Cardiac muscle cell (in vitro differentiated cells and primary cell): Measurements from ENCODE around the gene SCD5. TPM values are rescaled to one million over a fixed set of nuclear protein-coding genes. Genes with fewer than 3 reads are reported as not detected.

Experiments
- DNase-seq, 2 donors: peaks; one replicate each; pipeline versions ENCODE4 v3.0.0 to v3.0.0-alpha.2; 2010 to 2017; ENCODE audit warnings: low read depth in 1 of 2, low spot score in 1 of 2
- H3K27ac ChIP-seq: fragments of 200-600 bp; sonication (generic); 2 replicates; pipeline ENCODE4 v1.5.1; 2016
- H3K27me3 ChIP-seq: fragments of 200-600 bp; sonication (generic); 2 replicates; pipeline ENCODE4 v1.6.0; 2016; ENCODE audit warnings: control low read depth
- H3K36me3 ChIP-seq: fragments of 200-600 bp; sonication (generic); 2 replicates; pipeline ENCODE4 v1.5.1; 2016; ENCODE audit warnings: control low read depth
- H3K4me1 ChIP-seq: fragments of 200-600 bp; sonication (generic); 2 replicates; pipeline ENCODE4 v1.8.1; 2017; ENCODE audit warnings: low read depth, mild to moderate bottlenecking, mixed run types
- H3K4me3 ChIP-seq: fragments of 200-600 bp; sonication (generic); 2 replicates; pipeline ENCODE4 v1.5.1; 2016; ENCODE audit warnings: mild to moderate bottlenecking
- H3K9me3 ChIP-seq: fragments of 200-600 bp; sonication (generic); 2 replicates; pipeline ENCODE4 v1.5.1; 2017; ENCODE audit warnings: low read depth, mild to moderate bottlenecking, control low read depth
- CTCF ChIP-seq: IDR thresholded peaks from 2 replicates; pipeline ENCODE4 v1.5.1; 2012; ENCODE audit warnings: low read depth, mild to moderate bottlenecking, low read length
- polyA plus RNA-seq: library from polyadenylated mRNA; unstranded; fragments of >200 nt; fragmentation: Nextera tagmentation; extraction: Ambion mirVana; gene quantifications from 2 replicates; pipeline ENCODE4 v1.2.1, GENCODE V29; 2016
- total RNA-seq: library from RNA; depleted of rRNA; stranded (reverse); fragments of >200 nt; gene quantifications from 2 replicates; pipeline ENCODE4 v1.2.3, GENCODE V29; 2016

Gene SCD5
- total and polyA plus RNA-seq, 2 experiments from 2014 or later = 3.7 to 4.7 TPM

DNA sequence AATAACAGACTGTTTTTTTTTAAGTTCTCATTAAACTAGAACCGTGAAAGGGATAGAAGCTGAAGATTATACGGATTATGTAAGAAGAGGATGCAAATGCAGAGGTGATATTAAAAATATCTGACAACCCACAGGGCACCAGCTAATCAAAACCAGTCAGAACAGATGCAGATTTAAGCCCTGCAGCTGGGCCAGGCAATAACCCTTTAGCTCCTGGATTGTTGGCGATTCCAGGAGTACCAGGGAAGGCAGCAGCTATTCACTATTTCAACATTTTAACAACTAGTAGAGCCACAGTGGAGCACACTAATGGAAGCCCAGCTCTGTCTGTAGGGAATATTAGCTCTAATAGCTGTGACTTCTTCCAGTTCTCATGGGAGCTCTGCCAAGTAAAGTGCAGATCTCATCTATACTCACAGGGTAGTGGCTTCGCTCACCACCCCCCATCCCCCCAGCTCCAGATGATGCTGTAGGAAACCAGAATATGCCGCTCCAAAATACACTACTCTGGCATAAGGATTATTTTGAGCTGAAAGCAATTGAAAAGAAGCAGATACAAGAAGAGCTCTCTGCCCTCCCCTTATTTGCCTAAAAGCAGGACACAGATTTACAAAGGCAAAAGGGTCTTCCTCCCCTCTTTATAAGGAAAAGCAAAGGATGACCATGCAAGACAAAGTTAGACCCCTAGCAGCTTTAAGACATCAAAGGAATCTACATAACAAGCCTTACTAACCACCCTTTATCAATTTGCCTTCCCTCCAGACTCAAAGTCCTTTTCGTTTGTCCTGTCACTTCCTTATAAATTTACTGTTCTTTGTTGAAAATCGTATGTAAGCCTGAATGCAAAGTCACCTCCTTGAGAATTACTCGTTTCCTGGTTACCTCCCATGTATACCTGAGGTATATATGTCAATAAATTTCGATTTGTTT is 13.7 kb downstream of the SCD5 start:
- peaks cover 8% of the 10 kb centered on the region for H3K4me1 ChIP-seq
- H3K4me3 ChIP-seq = no peak overlapping the region
- H3K36me3 ChIP-seq = no peaks in the 10 kb centered on the region
- no peak overlapping the region for H3K27ac ChIP-seq
- no peak for TF ChIP-seq CTCF
- peaks cover 19% of the 10 kb centered on the region for H3K27me3 ChIP-seq
- H3K9me3 ChIP-seq = no peaks in the 10 kb centered on the region
- peak in 1 of 2 donors; percentile 71 for DNase-seq

DNA sequence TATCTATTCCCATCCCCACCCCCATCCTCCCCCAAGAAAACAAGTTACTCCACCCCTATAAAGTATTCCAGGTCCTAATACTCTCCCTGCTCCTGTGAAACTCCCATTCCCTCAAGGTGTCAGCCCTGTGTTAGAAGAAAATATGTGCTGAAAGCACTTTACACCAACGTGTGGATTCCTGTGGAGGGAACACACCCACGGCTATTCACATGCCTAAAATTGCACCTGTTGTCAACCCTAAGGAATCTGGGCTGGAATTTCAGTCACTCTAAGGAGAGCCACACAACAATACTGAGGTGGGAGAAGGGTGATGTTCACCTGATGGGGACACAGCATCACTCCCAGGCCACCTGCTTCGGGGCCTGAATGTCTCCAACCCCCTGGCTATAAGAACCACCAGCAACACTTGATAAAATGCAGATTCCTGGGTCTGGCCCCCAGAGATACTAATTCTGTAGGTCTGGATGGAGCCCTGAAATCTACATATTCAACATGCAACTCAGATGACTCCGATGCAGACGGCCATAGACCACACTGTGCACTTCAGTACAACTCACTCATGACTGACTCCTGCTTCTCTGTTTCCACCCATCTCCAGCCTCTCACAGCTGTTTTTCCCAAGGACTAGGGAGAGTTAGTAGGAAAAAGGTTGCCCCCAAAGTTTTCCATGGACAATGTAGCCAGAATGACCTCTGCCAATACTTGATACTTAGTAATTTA is 15.8 kb downstream of the SCD5 start:
- Histone ChIP-seq H3K9me3 (no peaks in the 10 kb centered on the region), H3K27me3 (peaks cover 4% of the 10 kb centered on the region), H3K4me3 (no peak overlapping the region), H3K4me1 (peaks cover 8% of the 10 kb centered on the region), H3K36me3 (no peaks in the 10 kb centered on the region), H3K27ac (no peak overlapping the region)
- no peak for TF ChIP-seq CTCF
- DNase-seq = no peak

DNA sequence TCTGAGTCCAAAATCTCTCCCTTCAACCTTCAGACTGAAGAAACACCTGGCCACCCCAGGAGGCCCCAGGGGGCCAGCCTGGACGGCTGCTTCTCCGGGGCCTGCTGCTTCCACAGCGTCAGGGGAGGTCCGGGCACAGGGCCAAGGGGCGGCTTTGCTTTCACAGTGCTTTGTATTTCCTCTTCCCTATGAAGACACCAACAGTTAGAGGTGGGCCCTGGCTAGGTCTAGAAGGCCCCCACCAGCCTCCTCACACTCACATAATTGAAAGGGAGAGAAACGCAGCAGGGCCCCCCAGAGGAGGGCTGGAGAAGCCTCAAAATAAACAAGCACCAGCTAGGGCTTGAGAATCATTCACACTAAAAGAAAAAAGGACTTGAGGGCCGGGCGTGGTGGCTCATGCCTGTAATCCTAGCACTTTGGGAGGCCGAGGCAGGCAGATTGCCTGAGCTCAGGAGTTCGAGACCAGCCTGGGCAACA is 17.8 kb downstream of the SCD5 start:
- Histone ChIP-seq H3K27ac (no peak overlapping the region), H3K9me3 (no peaks in the 10 kb centered on the region)
- TF ChIP-seq CTCF = no peak

DNA sequence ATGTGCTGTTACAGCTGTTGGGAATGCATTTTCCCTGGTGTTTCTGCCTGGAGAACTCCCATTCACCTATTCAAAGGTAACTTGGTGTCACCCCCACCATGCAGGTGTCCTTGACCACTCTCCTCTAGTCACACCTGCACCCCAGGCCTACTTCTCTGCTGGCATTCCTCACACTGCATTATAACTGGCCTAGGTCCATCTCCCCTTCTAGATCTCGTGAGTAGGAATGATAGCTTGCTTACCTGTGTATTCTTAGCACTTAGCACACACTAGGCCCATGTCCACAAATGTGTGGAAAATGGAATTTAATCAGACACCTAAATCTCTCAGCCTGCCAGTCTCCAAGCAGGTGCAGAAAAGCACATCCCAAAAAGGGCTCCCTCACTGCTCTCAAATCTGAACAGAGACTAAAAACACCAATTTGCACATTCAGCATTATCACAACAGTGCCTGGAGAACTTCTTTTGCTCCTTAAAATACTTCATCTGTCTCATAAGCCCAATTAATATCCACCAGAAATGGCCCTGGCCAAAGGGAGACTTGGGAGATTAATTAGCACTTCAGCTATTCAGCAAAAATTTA is 18.3 kb downstream of the SCD5 start:
- Histone ChIP-seq H3K27ac (no peak overlapping the region), H3K4me1 (peaks cover 8% of the 10 kb centered on the region), H3K36me3 (no peaks in the 10 kb centered on the region), H3K27me3 (no peaks in the 10 kb centered on the region), H3K9me3 (no peaks in the 10 kb centered on the region), H3K4me3 (no peak overlapping the region)
- TF ChIP-seq CTCF = no peak
- DNase-seq = no peak

More for the DNA sequence above, 17.8 kb downstream of the SCD5 start:
- H3K4me3 ChIP-seq = no peak overlapping the region
- no peaks in the 10 kb centered on the region for H3K36me3 ChIP-seq
- no peaks in the 10 kb centered on the region for H3K27me3 ChIP-seq
- peaks cover 8% of the 10 kb centered on the region for H3K4me1 ChIP-seq
- DNase-seq = peak; percentile 57 to 83

GRCh38 chr4:82779032-82779431 is 19.6 kb downstream of the SCD5 start:
- Histone ChIP-seq H3K36me3 (no peaks in the 10 kb centered on the region), H3K27ac (no peak overlapping the region), H3K4me3 (no peak overlapping the region), H3K4me1 (peaks cover 8% of the 10 kb centered on the region), H3K27me3 (no peaks in the 10 kb centered on the region), H3K9me3 (no peaks in the 10 kb centered on the region)
- peak in 1 of 2 donors; percentile 63 for DNase-seq
- no peak for TF ChIP-seq CTCF
